ENCODE data around the gene SLC18A2. TPM values are rescaled to one million over a fixed set of nuclear protein-coding genes. Genes with fewer than 3 reads are reported as not detected.

The SLC18A2 gene
- total RNA-seq, 1 experiment from 2014 or later: 4.0 TPM

DNA sequence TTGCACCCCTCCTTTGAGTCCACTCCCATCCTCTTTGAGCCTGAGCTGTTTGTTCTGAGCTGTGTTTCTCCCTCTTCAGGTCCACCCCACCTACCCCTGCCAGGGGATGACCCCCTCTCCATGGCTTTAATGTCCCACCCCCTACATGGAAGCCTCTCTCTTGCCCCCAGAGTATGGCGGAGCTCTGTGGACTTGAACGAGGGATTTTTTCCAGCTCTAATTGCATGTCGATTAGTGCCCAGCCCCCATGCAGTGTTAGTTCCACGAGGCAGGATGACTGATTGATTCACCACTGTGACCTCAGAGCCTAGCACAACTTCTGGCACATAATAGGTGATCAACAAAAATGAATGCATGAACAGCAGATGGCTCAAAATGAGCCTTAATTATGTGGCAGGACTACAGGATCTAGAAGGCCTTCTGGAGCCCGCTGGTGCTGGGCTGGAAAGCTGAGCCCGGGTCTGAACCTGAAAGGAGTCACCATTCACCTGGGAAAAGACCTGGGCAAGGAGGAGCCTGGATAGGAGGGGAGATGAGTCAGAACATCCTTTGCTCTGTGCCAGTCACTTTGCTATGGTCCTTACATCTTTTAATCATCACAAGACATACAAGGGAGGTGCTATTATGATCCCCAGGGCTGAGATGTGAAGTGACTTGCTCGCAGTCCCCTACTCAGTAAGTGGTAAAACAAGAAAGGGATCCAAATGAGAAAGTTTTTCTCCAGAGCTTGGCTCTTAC is 17.1 kb upstream of the SLC18A2 start:
- H3K36me3 Mint-ChIP-seq (ENCODE audit: insufficient read depth in 1 of 3, low read depth in 3 of 3): no peaks in the 10 kb centered on the region
- TF ChIP-seq CTCF (conservative IDR thresholded peaks at IDR 0.05): no peak
- Histone ChIP-seq H2BK20ac (ENCODE audit: low read depth, low read length, poor library complexity, severe bottlenecking) (no peak overlapping the region), H2BK12ac (ENCODE audit: insufficient read length, low read depth, low read length) (no peak overlapping the region), H3K18ac (ENCODE audit: insufficient read length, low read depth, low read length) (no peak overlapping the region), H3K23me2 (ENCODE audit: insufficient read length, low read depth, low read length, poor library complexity, severe bottlenecking) (no peaks in the 10 kb centered on the region), H3K9ac (ENCODE audit: extremely low read depth, insufficient read length, low read length) (no peak overlapping the region), H3K27ac (ENCODE audit: insufficient read length, low read depth, low read length) (no peak overlapping the region), H3K4me2 (ENCODE audit: insufficient read depth, insufficient read length, low read length) (no peak overlapping the region), H2BK5ac (ENCODE audit: insufficient read length, low read length) (no peak overlapping the region), H4K20me1 (ENCODE audit: control insufficient read depth, insufficient read depth, insufficient read length) (no peaks in the 10 kb centered on the region), H3K79me1 (ENCODE audit: insufficient read depth, low read depth, low read length, poor library complexity, severe bottlenecking) (no peaks in the 10 kb centered on the region), H3K27me3 (ENCODE audit: insufficient read depth, low read length) (no peaks in the 10 kb centered on the region), H3K4ac (ENCODE audit: low read depth, low read length) (no peak overlapping the region), H4K91ac (ENCODE audit: insufficient read length, low read depth, low read length) (no peak overlapping the region), H3K79me2 (ENCODE audit: insufficient read depth, low read length) (no peaks in the 10 kb centered on the region), H2BK15ac (ENCODE audit: low read depth, low read length) (no peak overlapping the region), H3K56ac (ENCODE audit: insufficient read length, low read depth, low read length) (no peak overlapping the region), H4K5ac (ENCODE audit: insufficient read length, low read depth, low read length) (no peak overlapping the region), H3K23ac (ENCODE audit: insufficient read length, low read depth, low read length) (no peak overlapping the region), H2AK5ac (ENCODE audit: insufficient read length, low read length) (no peak overlapping the region), H3K9me3 (ENCODE audit: control insufficient read depth, low read depth, low read length) (no peaks in the 10 kb centered on the region), H3K4me1 (ENCODE audit: insufficient read depth, low read length) (no peaks in the 10 kb centered on the region; the same call in 1 of the 2 replicates), H3K14ac (ENCODE audit: insufficient read depth, low read length) (no peak overlapping the region), H2AFZ (ENCODE audit: low read length) (no peak overlapping the region), H3T11ph (ENCODE audit: low read length) (no peak overlapping the region), H4K8ac (replicated peaks; ENCODE audit: insufficient read length, low read depth, low read length) (no peak overlapping the region), H2BK120ac (ENCODE audit: low read depth, low read length, poor library complexity, severe bottlenecking) (no peak overlapping the region)
- DNase-seq: no peak
- H3K9me3 Mint-ChIP-seq: 0 out of 5 replicates have a peak, but pooled peaks cover 0 to under 1% of the 10 kb centered on the region in 2 experiments
- no CpG with 5 or more reads among the region's 7 CpGs for WGBS (ENCODE audit: extremely low coverage, insufficient read length, low lambda C conversion rate)
- no peak overlapping the region for H3K4me3 Mint-ChIP-seq
- H3K27me3 Mint-ChIP-seq (ENCODE audit: low read depth): peaks cover 16% of the 10 kb centered on the region
- peaks cover 25 to 42% of the 10 kb centered on the region in 2 experiments for H3K4me1 Mint-ChIP-seq
- H3K27ac Mint-ChIP-seq: peak overlapping the region in 1 of 3 experiments; percentile 94; a peak in 1 of 7 replicates

Measured in H9 (cell line).